Tibial nerve (tissue), 4 donors: ENCODE data around the gene PPP6R1.

Source experiments
- CTCF ChIP-seq, 5 experiments: fragments of 200-600 bp in 3 of 5; fragments of 450-650 bp in 2 of 5; sonication (generic) in 3 of 5; IDR thresholded peaks; one replicate each; pipeline ENCODE4 v1.5.1; 2016 to 2019; ENCODE audit warnings: antibody characterized with exemption in 5 of 5, mild to moderate bottlenecking in 3 of 5, moderate library complexity in 2 of 5
- EP300 ChIP-seq, 2 donors: sonication (generic); formaldehyde crosslinking; IDR thresholded peaks; one replicate each; pipeline ENCODE4 v1.6.1; 2017; ENCODE audit warnings: antibody characterized with exemption in 2 of 2, mild to moderate bottlenecking in 1 of 2
- POLR2A ChIP-seq, 2 donors: fragments of 450-650 bp; IDR thresholded peaks; one replicate each; pipeline ENCODE4 v1.6.1; 2017; ENCODE audit warnings: antibody characterized with exemption in 2 of 2, mild to moderate bottlenecking in 2 of 2, moderate library complexity in 2 of 2

- no peak for TF ChIP-seq POLR2A (IDR thresholded peaks at IDR 0.05)
- no peak for TF ChIP-seq CTCF (IDR thresholded peaks at IDR 0.05)
- no peak for TF ChIP-seq EP300 (IDR thresholded peaks at IDR 0.05)
Measured at GRCh38 chr19:55302318-55302703, 43.5 kb upstream of the PPP6R1 start.
